Adrenal gland (tissue), 12 donors: ENCODE results near the gene DMRTB1. TPM values are rescaled to one million over a fixed set of nuclear protein-coding genes. Genes with fewer than 3 reads are reported as not detected.

Experiments
- DNase-seq, 7 donors: peaks; one replicate each; pipeline ENCODE4 v3.0.0-alpha.2; 2019 to 2020
- H3K27ac ChIP-seq, 5 donors: fragments of 200-600 bp; sonication (generic) in 4 of 5; 1 replicate in 3 of 5; 2 replicates in 2 of 5; pipeline versions ENCODE4 v1.5.1 to v1.8.0; 2016 to 2020; ENCODE audit warnings: mild to moderate bottlenecking in 1 of 5
- H3K27me3 ChIP-seq: fragments of 200-600 bp; 2 replicates; pipeline ENCODE4 v1.8.0; 2021
- H3K36me3 ChIP-seq, 2 donors: fragments of 200-600 bp; replicated peaks in 1 of 2; 1 replicate in 1 of 2; 2 replicates in 1 of 2; pipeline versions ENCODE4 v1.5.1 to v1.8.0; 2018 to 2022
- H3K4me1 ChIP-seq, 2 donors: fragments of 200-600 bp; replicated peaks in 1 of 2; 1 replicate in 1 of 2; 2 replicates in 1 of 2; pipeline versions ENCODE4 v1.5.1 to v1.8.0; 2018 to 2021
- H3K4me3 ChIP-seq, 4 donors: fragments of 200-600 bp; sonication (generic) in 3 of 4; one replicate each; pipeline ENCODE4 v1.5.1; 2016 to 2018
- H3K9me3 ChIP-seq, 3 donors: fragments of 200-600 bp; sonication (generic) in 1 of 3; replicated peaks in 1 of 3; 1 replicate in 2 of 3; 2 replicates in 1 of 3; pipeline versions ENCODE4 v1.5.1 to v1.8.0; 2016 to 2021
- CTCF ChIP-seq, 6 experiments: fragments of 450-650 bp in 4 of 6; fragments of 200-600 bp in 2 of 6; sonication (generic) in 1 of 6; IDR thresholded peaks; 1 replicate in 5 of 6; 2 replicates in 1 of 6; pipeline versions ENCODE4 v1.5.1 to v1.8.0; 2016 to 2021; ENCODE audit warnings: antibody characterized with exemption in 6 of 6, mild to moderate bottlenecking in 2 of 6, moderate library complexity in 1 of 6
- POLR2A ChIP-seq, 2 donors: fragments of 450-650 bp; IDR thresholded peaks; one replicate each; pipeline ENCODE4 v1.6.1; 2017; ENCODE audit warnings: antibody characterized with exemption in 2 of 2, mild to moderate bottlenecking in 2 of 2, moderate library complexity in 1 of 2
- WGBS, 4 donors: extraction: QIAGEN DNeasy Blood & Tissue Kit in 2 of 4; methylation state at CpG; one replicate each; pipeline versions ENCODE4 v1.1.5 to v1.1.7; 2013 to 2017; 5-methylcytosine and 5-hydroxymethylcytosine counted together
- intact Hi-C, 2 donors: fragments of 100-400 bp; cut with DNase I; formaldehyde crosslinking; loops; one replicate each; pipeline versions ENCODE4 v1.14.1 to v1.15.0; 2022 to 2023
- polyA plus RNA-seq, 3 donors: library from polyadenylated mRNA; stranded (reverse); fragments of 200-250 nt in 2 of 3; fragments of 350-450 nt in 1 of 3; fragmentation: Illumina TruSeq in 1 of 3; extraction: RNeasy Lipid Tissue Mini Kit (QIAGEN cat#74804) in 1 of 3; gene quantifications; one replicate each; pipeline ENCODE4 v1.2.3, GENCODE V29; 2013 to 2014
- total RNA-seq, 9 donors: library from RNA; depleted of rRNA in 4 of 9; stranded (reverse); fragments of >200 nt in 4 of 9; fragments of 120-200 nt in 1 of 9; fragmentation: NEBNext Ultra II Directional in 1 of 9; extraction: Animal tissue kit (Norgen Biotek cat#: 25700) in 1 of 9; gene quantifications; one replicate each; pipeline versions ENCODE4 v1.1.0 to v1.2.4, GENCODE V29; 2013 to 2023
- donor health status: healthy with polysubstance abuse.
- donor health status: Bipolar disorder and iron deficiency.
- donor health status: DM: yes; HTN: yes; CAD: no.
- donor health status: DM: no; HTN: no; CAD: no.
- donor health status: DM: no; HTN: no; CAD: no.
- donor health status: DM: yes; HTN: yes; CAD: no.

Gene DMRTB1
- total and polyA plus RNA-seq, 12 donors: not detected

- 63 to 77% (median 72%) methylated on average over 3 of the region's 3 CpGs for WGBS, 4 donors
- H3K27me3 ChIP-seq: no peaks in the 10 kb centered on the region
- intact Hi-C loops: no loop called here
These were observed 565 bp upstream of the DMRTB1 start for GRCh38 chr1:53458634-53459033.

GRCh38 chr1:53460211-53460634 is 1.0 kb downstream of the DMRTB1 start:
- TF ChIP-seq POLR2A (IDR thresholded peaks at IDR 0.05): no peak
- TF ChIP-seq CTCF (IDR thresholded peaks at IDR 0.05): no peak
- Histone ChIP-seq H3K27ac (no peak overlapping the region), H3K27me3 (no peaks in the 10 kb centered on the region), H3K4me3 (no peak overlapping the region), H3K9me3 (no peaks in the 10 kb centered on the region), H3K4me1 (no peaks in the 10 kb centered on the region), H3K36me3 (no peaks in the 10 kb centered on the region)
- 91 to 96% (median 94%) methylated on average over 25 of the region's 25 CpGs for WGBS, 4 donors
- intact Hi-C loops: loop anchor here in 1 of 2 donors (10.0 kb wide), 1 partner anchor 225 kb away; no protein-coding TSS in a partner anchor
- DNase-seq: peak in 1 of 7 donors; percentile 6

More at GRCh38 chr1:53458634-53459033, 565 bp upstream of the DMRTB1 start:
- no peaks in the 10 kb centered on the region for H3K4me1 ChIP-seq
- H3K36me3 ChIP-seq: no peaks in the 10 kb centered on the region
- no peak for DNase-seq
- no peaks in the 10 kb centered on the region for H3K9me3 ChIP-seq
- no peak overlapping the region for H3K4me3 ChIP-seq
- TF ChIP-seq POLR2A (IDR thresholded peaks at IDR 0.05) (no peak), CTCF (IDR thresholded peaks at IDR 0.05) (no peak)
- no peak overlapping the region for H3K27ac ChIP-seq

- no peaks in the 10 kb centered on the region for H3K36me3 ChIP-seq
- DNase-seq: peak in 1 of 7 donors; percentile 18
- no peaks in the 10 kb centered on the region for H3K4me1 ChIP-seq
- intact Hi-C loops: loop anchor here in 1 of 2 donors (10.0 kb wide), 1 partner anchor 224 kb away; no protein-coding TSS in a partner anchor
- WGBS, 4 donors: 71 to 83% (median 79%) methylated on average over 28 to 29 of the region's 29 CpGs
- no peak for TF ChIP-seq POLR2A (IDR thresholded peaks at IDR 0.05)
- TF ChIP-seq CTCF (IDR thresholded peaks at IDR 0.05): no peak
- no peak overlapping the region for H3K4me3 ChIP-seq
- no peak overlapping the region for H3K27ac ChIP-seq
- no peaks in the 10 kb centered on the region for H3K9me3 ChIP-seq
- no peaks in the 10 kb centered on the region for H3K27me3 ChIP-seq
These were observed 1.6 kb downstream of the DMRTB1 start for GRCh38 chr1:53460666-53461322.

- Histone ChIP-seq H3K9me3 (no peaks in the 10 kb centered on the region), H3K27ac (no peak overlapping the region), H3K27me3 (no peaks in the 10 kb centered on the region), H3K36me3 (no peaks in the 10 kb centered on the region), H3K4me1 (no peaks in the 10 kb centered on the region), H3K4me3 (no peak overlapping the region)
- intact Hi-C loops: loop anchor here in 1 of 2 donors (10.0 kb wide), 1 partner anchor 223 kb away; no protein-coding TSS in a partner anchor
- TF ChIP-seq POLR2A (IDR thresholded peaks at IDR 0.05) (no peak), CTCF (IDR thresholded peaks at IDR 0.05) (no peak)
- peak in 1 of 7 donors; percentile 28 for DNase-seq
- WGBS, 4 donors: 85 to 95% (median 89%) methylated on average over 12 to 25 of the region's 25 CpGs
These were observed 2.3 kb downstream of the DMRTB1 start for GRCh38 chr1:53461323-53462044.
